Endometrial microvascular endothelial cells (primary cell): Measurements from ENCODE around the gene ROR1. TPM values are rescaled to one million over a fixed set of nuclear protein-coding genes. Genes with fewer than 3 reads are reported as not detected.

Experiments used
- in situ Hi-C: cut with HindIII; loops from 2 replicates; pipeline ENCODE4 v1.10.0; 2017; ENCODE audit warnings: low sequenced_read_pairs, low pct_unique_long_range_greater_than_20kb; ENCODE audit errors: inconsistent ontology term
- total RNA-seq: library from RNA; depleted of rRNA; stranded (reverse); fragments of >200 nt; gene quantifications from one replicate; pipeline ENCODE4 v1.2.3, GENCODE V29; 2015; ENCODE audit errors: inconsistent ontology term

ROR1 gene
- total RNA-seq, 1 donor from 2014 or later = 3.1 TPM

DNA sequence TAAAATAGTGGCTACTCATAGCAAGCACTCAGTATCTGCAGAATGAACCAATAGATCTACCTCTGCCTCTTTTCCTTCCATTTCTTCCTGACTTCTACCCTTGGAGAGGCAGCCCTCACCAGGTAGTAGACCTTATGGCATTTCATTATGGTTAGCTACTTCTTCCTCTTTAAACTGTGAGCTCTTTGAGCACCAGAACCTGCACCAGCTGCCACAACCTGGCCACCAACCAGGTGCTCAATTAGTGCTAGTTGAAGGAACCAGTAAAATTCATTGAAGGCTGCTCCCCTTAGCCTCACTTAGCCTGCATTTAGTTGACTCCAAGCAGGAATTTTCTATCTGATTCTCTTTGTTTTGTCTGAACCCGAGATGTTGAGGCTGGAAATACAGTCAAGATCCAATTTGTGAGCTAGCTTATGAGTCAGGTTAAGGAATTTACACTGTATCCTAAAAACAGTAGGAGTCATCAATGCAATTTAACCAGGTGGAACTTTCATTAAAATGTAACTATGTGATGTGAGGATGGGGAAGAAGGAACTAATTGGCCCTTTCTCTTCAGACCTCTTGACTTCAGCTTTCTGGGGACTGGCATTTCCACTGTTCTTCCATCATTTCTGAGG is 348.1 kb downstream of the ROR1 start:
- in situ Hi-C loops = no loop called here

DNA sequence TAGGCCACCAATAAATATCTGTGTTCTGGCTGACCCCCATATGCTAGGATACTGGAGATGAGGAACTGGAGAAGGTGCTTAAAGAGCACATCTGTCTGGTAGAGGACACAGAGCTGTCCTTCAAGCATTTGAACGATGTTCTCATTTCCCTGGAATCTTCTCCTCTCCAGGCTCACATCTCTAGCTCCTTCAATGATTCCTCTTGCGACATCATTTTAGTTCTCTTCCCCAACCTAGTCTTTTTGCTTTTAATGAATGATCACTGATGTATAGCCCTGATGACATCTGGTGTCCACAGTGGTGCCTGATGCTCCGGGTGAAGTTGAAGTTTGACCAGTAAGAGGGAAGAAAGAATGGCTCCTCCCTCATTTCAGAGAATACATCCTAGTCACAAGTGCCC is 348.8 kb downstream of the ROR1 start:
- in situ Hi-C loops = no loop called here

- in situ Hi-C loops = no loop called here
These were observed 351.1 kb downstream of the ROR1 start for GRCh38 chr1:64124704-64125440.

DNA sequence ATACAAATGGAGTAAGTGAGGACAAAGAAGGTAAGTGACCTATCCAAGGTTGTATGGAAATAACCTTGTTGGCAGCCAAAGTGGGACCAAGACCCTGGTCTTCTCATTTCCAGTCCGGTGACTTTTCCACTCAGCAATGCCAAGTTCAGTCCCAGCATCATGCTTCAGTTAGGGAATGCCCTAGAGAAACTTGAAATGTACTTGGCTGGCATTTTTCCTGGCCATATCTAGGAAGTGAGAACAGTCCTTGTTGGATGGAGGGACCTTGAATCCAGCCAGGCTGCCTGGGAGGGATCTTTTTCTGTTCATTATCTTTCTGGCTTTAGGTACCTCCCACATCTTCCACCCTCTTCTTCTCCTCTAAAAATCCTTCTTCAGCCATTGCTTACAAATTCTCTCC is 352.8 kb downstream of the ROR1 start:
- in situ Hi-C loops = no loop called here

- in situ Hi-C loops = no loop called here
These were observed 353.5 kb downstream of the ROR1 start for GRCh38 chr1:64127297-64127696.

GRCh38 chr1:64129701-64130100 is 355.9 kb downstream of the ROR1 start:
- in situ Hi-C loops = no loop called here

- in situ Hi-C loops = no loop called here
These were observed 357.3 kb downstream of the ROR1 start for GRCh38 chr1:64131155-64131554.

- in situ Hi-C loops = no loop called here
These were observed 359.2 kb downstream of the ROR1 start for GRCh38 chr1:64133036-64133435.

DNA sequence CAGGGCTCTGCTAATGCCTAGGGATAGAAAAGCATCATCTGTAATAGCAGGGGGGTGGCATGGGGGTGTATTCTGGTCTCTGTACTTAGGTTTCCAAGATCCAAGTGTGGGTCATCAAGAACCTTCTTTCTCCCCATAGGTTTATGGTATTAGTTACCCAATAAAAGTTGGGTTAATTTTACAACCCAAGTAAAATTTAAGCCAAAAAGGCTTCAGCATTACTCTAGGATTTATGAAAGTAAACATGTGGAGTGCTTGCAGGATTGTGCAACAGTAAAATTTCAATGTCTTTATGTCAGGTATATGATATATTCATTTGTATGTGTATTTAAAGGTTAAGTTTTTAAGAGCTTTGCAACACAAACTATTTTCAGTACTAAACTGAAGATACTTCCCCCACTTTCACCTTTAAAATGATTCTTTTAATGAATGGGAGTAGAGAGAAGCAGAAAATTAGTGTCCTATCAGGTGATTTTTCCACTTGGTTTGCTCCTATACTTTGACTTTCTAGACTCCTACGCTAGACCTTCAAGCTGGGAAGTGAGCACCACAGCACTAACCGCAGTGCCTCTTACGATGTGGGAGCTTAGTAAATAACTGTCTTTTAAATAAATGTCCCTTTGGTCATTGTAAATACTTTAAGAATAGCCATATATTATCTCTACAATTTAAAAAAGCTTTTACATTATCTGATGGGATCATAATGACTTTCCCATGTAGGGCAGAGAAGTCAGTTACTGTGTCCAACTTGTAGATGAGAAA is 361.8 kb downstream of the ROR1 start:
- in situ Hi-C loops = no loop called here

GRCh38 chr1:64136296-64136695 is 362.5 kb downstream of the ROR1 start:
- in situ Hi-C loops = no loop called here

DNA sequence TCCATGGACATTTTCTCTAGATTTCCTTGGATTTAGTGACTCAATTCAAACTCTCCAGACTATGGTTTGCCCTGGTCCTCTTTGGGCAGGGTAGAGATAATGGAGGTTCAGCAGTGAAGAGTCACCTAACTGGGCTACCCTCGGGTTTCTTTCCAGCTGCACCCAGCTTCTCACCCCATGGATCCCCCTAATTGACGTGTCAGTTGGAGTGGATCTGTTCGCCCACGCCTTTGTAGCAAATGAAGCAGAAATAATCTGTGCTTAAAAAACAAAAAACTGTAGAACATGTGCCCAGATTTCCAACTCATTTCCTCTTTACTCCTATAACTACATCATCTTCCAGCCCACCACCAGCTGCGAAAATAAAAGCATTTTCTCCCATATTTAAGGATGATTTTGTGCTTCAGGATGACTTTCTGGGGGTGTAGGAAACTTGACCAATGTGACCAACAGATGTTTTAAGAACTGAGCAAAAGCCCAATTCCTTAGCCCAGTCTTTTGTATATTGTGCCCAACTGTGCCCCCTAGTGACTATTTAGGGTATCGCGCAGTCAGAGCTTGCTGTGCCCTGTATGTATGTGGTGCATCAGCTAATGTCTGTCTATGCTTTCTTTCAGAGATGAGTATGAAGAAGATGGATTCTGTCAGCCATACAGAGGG is 363.1 kb downstream of the ROR1 start:
- in situ Hi-C loops = no loop called here

GRCh38 chr1:64137412-64137803 is 363.6 kb downstream of the ROR1 start:
- in situ Hi-C loops = no loop called here

GRCh38 chr1:64139877-64140276 is 366.1 kb downstream of the ROR1 start:
- in situ Hi-C loops = no loop called here

GRCh38 chr1:64140596-64140995 is 366.8 kb downstream of the ROR1 start:
- in situ Hi-C loops = no loop called here

- in situ Hi-C loops = no loop called here
These were observed 373.4 kb downstream of the ROR1 start for GRCh38 chr1:64147045-64147724.

GRCh38 chr1:64147759-64148158 is 373.9 kb downstream of the ROR1 start:
- in situ Hi-C loops = no loop called here

GRCh38 chr1:64150266-64150665 is 376.4 kb downstream of the ROR1 start:
- in situ Hi-C loops = no loop called here

DNA sequence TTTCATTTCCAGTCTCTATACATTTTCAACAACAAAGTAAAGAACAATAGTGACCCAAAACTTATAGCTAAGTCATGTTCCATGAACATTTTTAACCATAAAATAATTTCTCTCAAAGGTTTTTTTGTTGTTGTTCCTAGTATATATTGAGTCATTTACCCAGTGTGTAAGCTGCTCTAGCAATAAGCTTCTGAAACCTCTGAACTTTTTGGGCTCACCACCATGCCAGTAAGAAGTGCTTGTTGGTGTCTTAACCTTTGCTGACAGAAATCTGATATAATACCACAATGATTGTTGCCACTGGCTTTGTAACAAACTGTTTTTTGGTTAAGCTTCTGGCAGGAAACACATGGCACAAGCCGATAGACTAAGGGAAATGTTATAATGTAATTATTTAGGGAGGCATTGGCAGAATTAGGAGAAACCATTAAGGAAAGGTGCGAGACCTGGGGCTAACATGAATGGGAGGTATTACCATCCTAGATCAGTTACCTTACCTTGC is 377.0 kb downstream of the ROR1 start:
- in situ Hi-C loops = no loop called here

DNA sequence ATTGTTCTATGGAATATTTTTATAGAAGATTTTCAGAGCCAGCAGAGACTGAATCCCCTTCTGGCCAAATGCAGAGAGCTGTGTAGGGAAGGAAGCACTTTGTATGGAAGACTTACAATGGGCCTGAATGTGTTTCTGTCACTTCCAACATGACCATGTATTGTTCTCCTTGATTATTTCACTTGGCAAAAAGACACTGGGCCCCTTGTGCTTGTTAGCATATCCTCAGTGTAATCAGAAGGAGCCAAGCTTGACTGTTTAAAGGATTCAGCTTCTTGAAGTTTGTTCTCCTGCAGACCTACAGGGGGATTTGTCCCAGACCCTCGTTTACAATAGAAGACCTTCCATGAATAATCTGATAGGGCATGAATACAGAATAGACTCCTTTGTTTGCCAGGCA is 381.5 kb downstream of the ROR1 start:
- in situ Hi-C loops = no loop called here
